NCI-H2227 treated with DMSO at 0.1 percent for 48 hours (cell line): ENCODE results near the gene CBLN1.

Source experiments
- DNase-seq: peaks from one replicate; lab custom pipeline; 2025; lab: John Stamatoyannopoulos, UW

Gene CBLN1

GRCh38 chr16:49281480-49281842 lies at the start of gene CBLN1:
CBLN1 (minus strand) TSS chr16:49281838; CDS start chr16:49281465, 373 bp downstream.
- no peak for DNase-seq

- DNase-seq = no peak
These were observed 49.0 kb upstream of the CBLN1 start for GRCh38 chr16:49330562-49331201.

GRCh38 chr16:49328325-49328724 lies 46.7 kb upstream of the CBLN1 start:
- DNase-seq = no peak

- no peak for DNase-seq
These were observed 45.8 kb upstream of the CBLN1 start for GRCh38 chr16:49327466-49327865.

GRCh38 chr16:49324703-49325102 lies 43.1 kb upstream of the CBLN1 start:
- peak; percentile 3 for DNase-seq

GRCh38 chr16:49315602-49316001 lies 34.0 kb upstream of the CBLN1 start:
- no peak for DNase-seq

GRCh38 chr16:49312389-49312985 lies 30.8 kb upstream of the CBLN1 start:
- DNase-seq = peak; percentile 42

- no peak for DNase-seq
These were observed 30.2 kb upstream of the CBLN1 start for GRCh38 chr16:49311823-49312222.

- DNase-seq = no peak
These were observed 25.5 kb upstream of the CBLN1 start for GRCh38 chr16:49307176-49307575.

- DNase-seq = no peak
These were observed 23.8 kb upstream of the CBLN1 start for GRCh38 chr16:49305406-49305805.

- DNase-seq = no peak
These were observed 10.8 kb upstream of the CBLN1 start for GRCh38 chr16:49292413-49292812.

GRCh38 chr16:49287572-49287971 lies 5.9 kb upstream of the CBLN1 start:
- no peak for DNase-seq

GRCh38 chr16:49284962-49285361 lies 3.3 kb upstream of the CBLN1 start:
- DNase-seq = no peak

GRCh38 chr16:49283376-49284049 lies 1.9 kb upstream of the CBLN1 start:
- DNase-seq = no peak

GRCh38 chr16:49282690-49283375 lies 1.2 kb upstream of the CBLN1 start:
- DNase-seq = peak; percentile 26

GRCh38 chr16:49281843-49282642 lies 405 bp upstream of the CBLN1 start:
- DNase-seq = peak; percentile 85

GRCh38 chr16:49280841-49281371 lies 732 bp downstream of the CBLN1 start:
- DNase-seq = no peak

GRCh38 chr16:49280105-49280741 lies 1.4 kb downstream of the CBLN1 start:
- no peak for DNase-seq

GRCh38 chr16:49278944-49279725 lies 2.5 kb downstream of the CBLN1 start:
- DNase-seq = no peak

GRCh38 chr16:49278567-49278827 lies 3.1 kb downstream of the CBLN1 start:
- no peak for DNase-seq
